ENCODE results near the gene APBB3. TPM values are rescaled to one million over a fixed set of nuclear protein-coding genes. Genes with fewer than 3 reads are reported as not detected.

Gene APBB3
- polyA plus RNA-seq, 3 donors, result 4.9 to 211 (median 7.4) TPM

- Histone ChIP-seq H3K9me3 (replicated peaks in 1 of 2; ENCODE audit: control insufficient read depth in 1 of 2, insufficient read depth in 1 of 2, low read length in 2 of 2) (no peaks in the 10 kb centered on the region), H4K20me1 (ENCODE audit: insufficient read depth, low read length) (peaks cover 51% of the 10 kb centered on the region), H3K27ac (ENCODE audit: low read depth in 1 of 2, low read length in 2 of 2) (peak overlapping the region; percentile 88 to 94), H3K4me3 (replicated peaks in 1 of 3; ENCODE audit: low read depth in 2 of 3, low read length in 3 of 3) (peak overlapping the region in 1 of 3 experiments; percentile 87), H3K27me3 (ENCODE audit: control insufficient read depth in 2 of 2, insufficient read depth in 2 of 2, low read length in 2 of 2) (no peaks in the 10 kb centered on the region), H3K36me3 (replicated peaks in 1 of 2; ENCODE audit: control insufficient read depth in 1 of 2, insufficient read depth in 2 of 2, low read length in 2 of 2) (peaks cover 15 to 25% of the 10 kb centered on the region in 2 donors), H3K9ac (ENCODE audit: insufficient read depth, low read length, poor library complexity, severe bottlenecking) (no peak overlapping the region), H3K79me2 (ENCODE audit: insufficient read depth, low read length) (peaks cover 45% of the 10 kb centered on the region), H2AFZ (ENCODE audit: insufficient read depth, low read depth, low read length, poor library complexity, severe bottlenecking) (no peak overlapping the region), H3K4me2 (replicated peaks; ENCODE audit: extremely low read depth, low read length, poor library complexity, severe bottlenecking) (peak overlapping the region; percentile 82), H3K4me1 (ENCODE audit: control insufficient read depth in 1 of 2, insufficient read depth in 2 of 2, low read length in 2 of 2) (peaks cover 44 to 63% of the 10 kb centered on the region in 2 donors)
- peak overlapping the region in 1 of 2 donors; percentile 86 for H3K4me3 Mint-ChIP-seq
- DNase-seq, result peak in 1 of 3 donors; percentile 19
- WGBS (ENCODE audit: insufficient coverage), result 94% methylated on average over 2 of the region's 3 CpGs
- intact Hi-C loops (cut with micrococcal nuclease), result loop anchor here in 1 of 2 donors (5.0 kb wide), 1 partner anchor 44 kb away; no protein-coding TSS in a partner anchor
- TF ChIP-seq, protein P1, sequence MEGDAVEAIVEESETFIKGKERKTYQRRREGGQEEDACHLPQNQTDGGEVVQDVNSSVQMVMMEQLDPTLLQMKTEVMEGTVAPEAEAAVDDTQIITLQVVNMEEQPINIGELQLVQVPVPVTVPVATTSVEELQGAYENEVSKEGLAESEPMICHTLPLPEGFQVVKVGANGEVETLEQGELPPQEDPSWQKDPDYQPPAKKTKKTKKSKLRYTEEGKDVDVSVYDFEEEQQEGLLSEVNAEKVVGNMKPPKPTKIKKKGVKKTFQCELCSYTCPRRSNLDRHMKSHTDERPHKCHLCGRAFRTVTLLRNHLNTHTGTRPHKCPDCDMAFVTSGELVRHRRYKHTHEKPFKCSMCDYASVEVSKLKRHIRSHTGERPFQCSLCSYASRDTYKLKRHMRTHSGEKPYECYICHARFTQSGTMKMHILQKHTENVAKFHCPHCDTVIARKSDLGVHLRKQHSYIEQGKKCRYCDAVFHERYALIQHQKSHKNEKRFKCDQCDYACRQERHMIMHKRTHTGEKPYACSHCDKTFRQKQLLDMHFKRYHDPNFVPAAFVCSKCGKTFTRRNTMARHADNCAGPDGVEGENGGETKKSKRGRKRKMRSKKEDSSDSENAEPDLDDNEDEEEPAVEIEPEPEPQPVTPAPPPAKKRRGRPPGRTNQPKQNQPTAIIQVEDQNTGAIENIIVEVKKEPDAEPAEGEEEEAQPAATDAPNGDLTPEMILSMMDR (IDR thresholded peaks at IDR 0.05), result no peak
- peaks cover 55 to 63% of the 10 kb centered on the region in 2 donors for H3K36me3 Mint-ChIP-seq
- H3K4me1 Mint-ChIP-seq, result peaks cover 61% of the 10 kb centered on the region
- peaks cover 0 to 5% (median 0%) of the 10 kb centered on the region in 3 donors for H3K27me3 Mint-ChIP-seq (ENCODE audit: low read depth in 3 of 3)
- peaks cover 0 to 2% (median 0%) of the 10 kb centered on the region in 7 donors for H3K9me3 Mint-ChIP-seq
- peak overlapping the region; percentile 89 to 99 (median 98) for H3K27ac Mint-ChIP-seq
These were observed 6.4 kb downstream of the APBB3 start for GRCh38 chr5:140557965-140558364.

DNA sequence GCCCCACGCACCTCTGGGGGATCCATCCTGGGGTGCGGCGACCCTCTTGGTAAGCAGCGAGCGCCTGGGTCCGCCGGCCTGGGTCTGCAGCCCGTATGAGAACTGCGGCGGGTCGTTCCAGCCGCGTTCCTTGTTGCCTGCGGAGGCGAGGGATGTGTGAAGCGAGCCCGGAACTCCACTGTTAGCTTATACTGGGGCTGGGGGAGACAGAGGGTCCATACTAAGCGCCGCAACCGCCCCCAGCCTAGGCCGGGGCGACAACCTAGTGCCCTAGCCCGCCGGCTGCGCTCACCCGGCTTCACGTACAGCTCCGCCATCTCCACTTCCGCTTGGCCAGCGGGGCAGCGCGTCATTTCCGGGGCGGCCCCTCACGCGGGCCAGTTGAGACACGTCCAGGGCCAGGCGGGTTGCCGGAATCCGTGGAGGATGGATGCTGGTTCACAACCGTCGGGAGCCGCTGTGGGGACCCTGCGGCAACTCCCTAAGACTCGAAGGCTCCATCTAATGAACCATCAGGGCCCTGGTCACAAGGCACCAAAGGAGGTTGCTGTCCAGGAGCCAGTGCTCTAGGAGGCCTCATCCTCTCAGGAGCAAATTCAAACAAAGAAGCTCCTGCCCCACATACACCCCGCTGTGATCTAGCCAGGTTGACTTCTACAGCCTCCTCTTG is 7.1 kb downstream of the APBB3 start, which contains the start of gene SRA1:
Gene SRA1 (minus strand): TSS at position 338 of the 670 bp plus-strand sequence. CDS start 21 bp downstream, at position 317.
- Histone ChIP-seq H2AFZ (ENCODE audit: insufficient read depth, low read depth, low read length, poor library complexity, severe bottlenecking) (peak within 1 kb of the TSS; percentile 36), H4K20me1 (ENCODE audit: insufficient read depth, low read length) (peaks cover 50% of the 10 kb centered on the region), H3K27ac (ENCODE audit: low read depth in 1 of 2, low read length in 2 of 2) (peak within 1 kb of the TSS; percentile 88 to 94), H3K36me3 (replicated peaks in 1 of 2; ENCODE audit: control insufficient read depth in 1 of 2, insufficient read depth in 2 of 2, low read length in 2 of 2) (peaks cover 15 to 28% of the 10 kb centered on the region in 2 donors), H3K4me3 (replicated peaks in 1 of 3; ENCODE audit: low read depth in 2 of 3, low read length in 3 of 3) (peak within 1 kb of the TSS; percentile 82 to 88 (median 87)), H3K9ac (ENCODE audit: insufficient read depth, low read length, poor library complexity, severe bottlenecking) (peak within 1 kb of the TSS; percentile 92), H3K4me2 (replicated peaks; ENCODE audit: extremely low read depth, low read length, poor library complexity, severe bottlenecking) (peak within 1 kb of the TSS; percentile 82), H3K79me2 (ENCODE audit: insufficient read depth, low read length) (peaks cover 49% of the 10 kb centered on the region), H3K27me3 (ENCODE audit: control insufficient read depth in 2 of 2, insufficient read depth in 2 of 2, low read length in 2 of 2) (no peaks in the 10 kb centered on the region), H3K9me3 (replicated peaks in 1 of 2; ENCODE audit: control insufficient read depth in 1 of 2, insufficient read depth in 1 of 2, low read length in 2 of 2) (no peaks in the 10 kb centered on the region), H3K4me1 (ENCODE audit: control insufficient read depth in 1 of 2, insufficient read depth in 2 of 2, low read length in 2 of 2) (peaks cover 45 to 61% of the 10 kb centered on the region in 2 donors)
- 2% methylated on average over 39 of the region's 46 CpGs for WGBS (ENCODE audit: insufficient coverage)
- intact Hi-C loops (cut with micrococcal nuclease), result loop anchor here in 1 of 2 donors (5.0 kb wide), 1 partner anchor 45 kb away; no protein-coding TSS in a partner anchor
- peak within 1 kb of the TSS; percentile 89 to 99 (median 98) for H3K27ac Mint-ChIP-seq
- H3K9me3 Mint-ChIP-seq, result peaks cover 0 to 2% (median 0%) of the 10 kb centered on the region in 7 donors
- TF ChIP-seq, protein P1 (IDR thresholded peaks at IDR 0.05), result no peak
- peaks cover 59 to 65% of the 10 kb centered on the region in 2 donors for H3K36me3 Mint-ChIP-seq
- H3K27me3 Mint-ChIP-seq (ENCODE audit: low read depth in 3 of 3), result peaks cover 0 to 5% (median 0%) of the 10 kb centered on the region in 3 donors
- H3K4me3 Mint-ChIP-seq, result peak within 1 kb of the TSS; percentile 86 to 96
- peak; percentile 92 to 94 (median 93) for DNase-seq
- H3K4me1 Mint-ChIP-seq, result peaks cover 58% of the 10 kb centered on the region
